ENCODE results near the gene CNIH2.

- no peak for TF ChIP-seq EZH2phosphoT487 (IDR thresholded peaks at IDR 0.05; ENCODE audit: low read length)
- no peak for TF ChIP-seq CTCF (IDR thresholded peaks at IDR 0.05; ENCODE audit: low read length)
- TF ChIP-seq EZH2 (optimal IDR thresholded peaks at IDR 0.05; ENCODE audit: low read depth, low read length): no peak
Measured at GRCh38 chr11:66258473-66258893, 19.5 kb upstream of the CNIH2 start.

All from MM.1S (cell line).